NCI-H1417 (cell line): ENCODE measurements around the gene AGPS.

ENCODE experiments used
- DNase-seq, 3 experiments: peaks; one replicate each; lab custom pipeline; 2025; lab: John Stamatoyannopoulos, UW

AGPS gene

GRCh38 chr2:177589186-177589585 lies 196.6 kb downstream of the AGPS start:
- no peak for DNase-seq

GRCh38 chr2:177592397-177592796 lies 199.8 kb downstream of the AGPS start:
- DNase-seq = no peak

- DNase-seq = no peak
These were observed 200.4 kb downstream of the AGPS start for GRCh38 chr2:177592945-177593344.

GRCh38 chr2:177593402-177593801 lies 200.8 kb downstream of the AGPS start:
- no peak for DNase-seq
